HG03457 (cell line): ENCODE results near the gene ADAMTS9.

Experiments
- ATAC-seq: cut with Tn5 transposase; IDR thresholded peaks from one replicate; pipeline ENCODE4 v1.9.1; 2021; ENCODE audit warnings: moderate number of reproducible peaks; ENCODE audit not compliant: unreplicated experiment

The ADAMTS9 gene

GRCh38 chr3:64685800-64686445 lies 1.9 kb downstream of the ADAMTS9 start:
- ATAC-seq = no peak

DNA sequence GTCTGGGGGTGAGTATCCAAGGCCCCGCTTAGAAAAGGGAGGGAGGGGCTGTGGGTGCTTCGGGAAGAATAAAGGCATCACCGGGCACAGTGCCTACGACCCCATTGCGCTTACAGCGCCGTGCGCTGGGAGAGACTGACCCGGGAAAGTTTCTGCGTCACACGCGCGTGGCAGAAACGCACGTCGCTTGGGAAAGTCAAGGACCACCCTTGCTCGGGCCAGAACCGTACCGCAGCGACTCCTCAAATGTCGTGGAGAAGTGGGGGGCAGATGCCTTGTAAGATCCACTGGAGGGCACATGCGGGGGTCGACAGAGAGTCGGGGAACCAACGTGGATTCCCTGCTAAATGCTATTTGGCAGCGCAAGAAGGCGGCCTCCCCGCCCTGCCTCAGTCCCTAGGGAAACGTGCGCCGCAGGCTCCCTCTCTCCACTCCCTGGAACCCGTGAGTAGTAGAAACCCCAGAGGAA lies 2.4 kb downstream of the ADAMTS9 start:
- ATAC-seq = no peak

DNA sequence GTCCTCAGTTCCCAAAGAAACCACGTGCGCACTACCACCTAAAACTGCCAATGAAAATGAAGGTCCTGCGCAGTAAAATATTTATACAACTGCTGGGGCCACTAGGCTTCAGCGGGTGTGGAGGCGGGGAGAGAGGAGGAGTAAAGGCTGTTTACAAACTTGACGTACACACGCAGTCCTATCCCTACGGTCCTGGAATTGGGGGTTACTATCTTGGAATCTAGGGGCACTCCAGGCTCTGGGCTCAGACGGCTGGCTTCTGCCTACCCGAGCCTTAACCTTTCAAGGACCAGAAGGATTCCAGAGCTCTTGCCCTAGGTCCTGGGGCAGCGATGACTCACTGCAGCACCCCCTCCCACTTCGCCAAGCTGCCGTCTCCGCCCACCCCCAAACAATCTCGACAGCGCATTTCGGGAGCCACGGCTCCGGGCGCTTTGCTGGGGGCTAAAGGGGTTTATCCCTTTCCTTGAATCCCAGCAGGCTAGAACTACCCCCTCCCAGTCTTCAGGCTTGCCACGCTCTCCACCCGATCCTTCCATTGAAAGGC lies 3.0 kb downstream of the ADAMTS9 start:
- ATAC-seq = no peak

- ATAC-seq = no peak
Observed at GRCh38 chr3:64681827-64682226, 6.0 kb downstream of the ADAMTS9 start.

DNA sequence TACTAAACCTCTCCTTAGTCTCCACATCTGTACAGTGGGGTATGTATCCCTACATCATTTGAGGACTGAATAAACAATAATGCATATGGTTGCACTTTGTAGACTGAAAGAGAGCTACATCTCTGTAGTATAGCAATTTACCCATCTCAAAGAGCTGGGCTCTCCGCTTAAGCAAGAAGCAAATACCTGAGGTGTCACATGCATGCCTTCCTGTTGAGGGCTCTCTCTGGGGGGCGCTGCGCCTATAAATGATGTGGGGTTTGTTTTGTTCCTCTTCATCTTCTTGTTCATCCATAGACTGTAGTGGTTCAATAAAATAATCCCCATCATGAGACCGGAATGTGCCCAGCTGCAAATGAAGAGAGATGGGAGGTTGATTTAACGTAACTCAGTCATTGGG lies 6.8 kb downstream of the ADAMTS9 start:
- no peak for ATAC-seq

- ATAC-seq = no peak
Observed at GRCh38 chr3:64680334-64680733, 7.5 kb downstream of the ADAMTS9 start.

DNA sequence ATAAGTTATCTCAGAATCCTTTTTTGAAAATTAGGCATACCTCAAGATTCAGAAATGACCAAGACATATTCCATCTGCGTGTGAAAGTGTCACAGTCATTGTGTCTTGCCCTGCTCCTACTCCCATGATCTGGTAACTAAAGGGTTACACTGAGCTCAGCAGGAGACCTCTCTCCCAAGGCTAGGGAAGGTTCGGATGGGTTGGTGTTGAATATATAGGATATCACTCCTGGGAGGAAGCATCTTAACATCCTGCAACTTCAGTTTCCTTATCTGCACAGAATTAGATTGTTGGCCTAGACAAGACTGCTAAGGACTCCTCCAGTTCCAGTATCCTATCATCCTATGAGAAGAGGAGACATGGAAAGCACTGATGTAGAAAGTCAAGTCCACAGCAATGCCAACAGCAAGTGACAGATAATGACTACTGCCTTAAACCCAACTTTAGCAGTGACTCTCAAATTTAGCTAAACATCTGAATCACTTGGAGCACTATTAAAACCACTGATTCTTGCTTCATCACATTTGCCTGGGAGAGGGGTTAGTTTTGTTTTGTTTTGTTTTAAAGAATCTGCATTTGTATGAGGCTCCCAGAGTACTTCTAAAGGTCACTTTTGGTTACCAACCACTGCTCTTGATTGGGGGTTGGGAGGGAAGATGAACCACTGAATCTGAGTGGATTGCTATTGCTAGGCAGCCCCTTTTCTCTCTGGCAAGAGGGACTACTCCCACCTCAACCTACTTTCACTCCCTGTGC lies 9.7 kb downstream of the ADAMTS9 start:
- ATAC-seq = no peak

GRCh38 chr3:64676831-64677230 lies 11.0 kb downstream of the ADAMTS9 start:
- ATAC-seq = no peak

GRCh38 chr3:64675687-64676247 lies 12.0 kb downstream of the ADAMTS9 start:
- ATAC-seq = no peak

DNA sequence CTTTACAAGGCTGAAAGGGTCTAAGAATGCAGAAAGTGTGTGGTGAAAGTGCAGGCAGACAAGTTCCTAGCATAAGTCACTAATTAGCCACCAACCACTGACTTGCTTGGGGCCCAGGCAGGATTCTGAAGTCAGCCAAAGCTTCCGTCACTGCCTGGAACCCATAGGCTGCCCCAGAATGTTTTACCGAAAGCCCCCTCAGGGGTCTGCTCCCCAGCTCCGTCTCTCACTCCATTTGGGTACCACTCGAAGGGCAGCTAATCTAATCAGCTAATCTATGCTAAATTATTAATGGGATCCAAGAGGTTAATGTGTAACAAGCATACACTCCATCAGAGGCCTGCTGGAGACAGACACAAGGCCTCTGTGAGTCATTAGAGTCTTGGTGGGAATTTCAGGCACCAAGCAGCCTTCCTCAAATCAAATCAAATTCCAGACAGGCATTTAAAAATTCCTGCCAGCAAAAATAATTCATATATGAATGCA lies 13.2 kb downstream of the ADAMTS9 start:
- ATAC-seq = no peak

GRCh38 chr3:64673159-64673715 lies 14.6 kb downstream of the ADAMTS9 start:
- ATAC-seq = no peak

GRCh38 chr3:64668582-64669510 lies 19.0 kb downstream of the ADAMTS9 start:
- no peak for ATAC-seq

DNA sequence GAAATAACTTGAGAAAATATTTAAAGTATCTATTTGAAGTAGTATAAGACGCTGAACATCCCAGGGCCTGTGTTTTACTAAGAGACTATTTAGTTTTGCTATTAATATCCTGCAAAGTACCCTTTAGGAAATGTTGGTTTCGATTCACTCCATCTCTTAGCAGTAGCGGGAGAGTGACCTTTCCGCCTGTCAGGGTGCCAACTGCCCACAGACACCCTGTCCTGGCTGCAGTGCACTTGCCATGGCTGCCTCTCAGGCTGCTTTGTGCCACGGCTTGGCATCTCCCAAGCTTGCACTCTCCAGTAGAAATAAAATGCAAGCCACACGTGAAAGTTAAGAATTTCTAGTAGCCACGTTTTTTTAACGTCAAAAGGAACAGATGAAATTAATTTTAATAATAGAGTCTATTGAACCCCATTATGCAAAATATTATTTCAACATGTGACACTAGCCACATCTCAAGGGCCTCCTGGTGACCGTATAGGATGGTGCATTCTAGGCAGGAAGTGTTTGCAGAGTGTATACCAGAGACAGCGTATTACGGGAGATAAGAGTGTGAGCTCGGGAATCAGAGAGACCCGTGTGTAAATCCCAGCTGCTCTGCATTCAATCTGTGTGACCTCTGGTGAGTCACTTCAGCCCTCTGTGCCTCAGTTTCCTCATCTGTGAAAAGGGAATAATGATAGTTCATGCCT lies 19.8 kb downstream of the ADAMTS9 start:
- no peak for ATAC-seq

- ATAC-seq = no peak
Observed at GRCh38 chr3:64667138-64667537, 20.7 kb downstream of the ADAMTS9 start.

DNA sequence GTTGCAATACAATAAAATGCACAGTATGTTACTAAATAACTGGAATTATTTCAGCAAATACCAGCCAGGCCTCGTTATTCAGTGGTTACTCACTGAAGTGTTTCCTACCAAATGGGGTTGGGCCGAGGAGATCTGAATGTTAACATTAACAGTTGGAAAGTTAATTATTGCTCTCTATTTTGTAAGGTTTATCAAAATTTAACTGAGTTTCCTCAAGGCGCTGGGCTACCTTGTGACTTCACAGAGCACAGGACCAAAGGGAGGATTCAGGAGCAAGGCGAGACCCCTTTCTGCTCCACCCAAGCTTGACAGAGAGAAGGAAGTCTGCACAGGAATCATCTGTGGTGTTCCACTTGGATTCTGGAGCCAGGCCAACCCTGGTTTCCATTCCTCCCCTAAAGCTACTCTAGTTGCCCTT lies 21.6 kb downstream of the ADAMTS9 start:
- no peak for ATAC-seq

GRCh38 chr3:64664397-64664796 lies 23.4 kb downstream of the ADAMTS9 start:
- no peak for ATAC-seq

- ATAC-seq = no peak
Observed at GRCh38 chr3:64659617-64659978, 28.2 kb downstream of the ADAMTS9 start.

DNA sequence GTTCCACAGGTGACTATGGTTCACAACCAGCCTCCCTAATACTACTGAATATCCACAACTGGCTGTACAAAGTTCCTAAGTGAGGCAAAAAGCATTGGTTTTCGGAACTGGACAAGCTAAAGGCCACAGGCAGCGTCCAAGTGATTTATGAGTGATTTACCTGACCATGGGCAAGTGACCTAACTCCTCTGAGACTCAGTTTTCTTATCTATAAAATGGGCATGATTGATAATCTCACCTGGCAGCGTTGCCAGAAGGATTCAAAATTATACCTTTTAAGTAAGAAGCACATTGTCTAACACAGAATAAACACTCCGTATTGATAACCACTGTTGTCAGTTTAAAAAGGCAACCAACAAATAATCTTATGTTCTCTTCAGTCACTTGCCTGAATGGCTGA lies 29.8 kb downstream of the ADAMTS9 start:
- ATAC-seq = no peak

- ATAC-seq = no peak
Observed at GRCh38 chr3:64656544-64656943, 31.3 kb downstream of the ADAMTS9 start.

DNA sequence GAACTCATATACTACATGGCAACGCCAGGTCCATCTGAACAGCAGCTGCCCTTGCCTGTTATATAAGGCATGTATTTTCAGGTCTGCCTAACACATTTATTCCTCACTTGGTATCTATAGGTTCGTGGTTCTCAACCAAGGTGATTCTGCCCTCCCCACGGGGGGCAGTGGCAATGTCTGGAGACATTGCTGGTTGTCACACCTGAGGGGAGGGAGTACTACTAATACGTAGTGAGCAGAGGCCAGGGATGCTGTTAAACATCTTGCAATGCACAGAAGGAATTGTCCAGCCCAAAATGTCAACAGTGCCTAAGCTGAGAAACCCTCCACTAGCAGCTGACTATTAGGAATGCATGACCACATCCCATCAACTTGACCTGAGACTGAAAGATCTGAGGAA lies 32.6 kb downstream of the ADAMTS9 start:
- ATAC-seq = no peak
